SU-DHL-6 (cell line): ENCODE results near the gene FRMD4B.

Experiments used
- H2AFZ ChIP-seq: fragments of 200-600 bp; sonication (generic); 2 replicates; pipeline ENCODE4 v1.6.1; 2014; ENCODE audit warnings: low read depth, mild to moderate bottlenecking, moderate library complexity, mixed read lengths, antibody characterized with exemption, low read length; ENCODE audit not compliant: severe bottlenecking
- H3F3A ChIP-seq: fragments of 200-600 bp; shearing (Covaris generic); 2 replicates; pipeline ENCODE4 v1.6.0; 2016; ENCODE audit warnings: antibody characterized with exemption, mild to moderate bottlenecking; ENCODE audit not compliant: insufficient read depth
- H3K27ac ChIP-seq: fragments of 200-600 bp; sonication (generic); 2 replicates; pipeline ENCODE4 v1.5.1; 2016; ENCODE audit warnings: low read depth, mild to moderate bottlenecking, low read length, moderate library complexity, mixed read lengths
- H3K27me3 ChIP-seq: fragments of 200-600 bp; sonication (generic), shearing (Covaris generic); 2 replicates; pipeline ENCODE4 v1.6.0; 2014; ENCODE audit warnings: mild to moderate bottlenecking, low read length
- H3K36me3 ChIP-seq: fragments of 200-600 bp; sonication (generic); 2 replicates; pipeline ENCODE4 v1.6.1; 2014; ENCODE audit warnings: mild to moderate bottlenecking, low read length, mixed read lengths
- H3K4me2 ChIP-seq: fragments of 300-600, 200-600 bp; shearing (Covaris generic), sonication (generic); 2 replicates; pipeline ENCODE4 v1.6.0; 2014; ENCODE audit warnings: low read length, low read depth, mild to moderate bottlenecking; ENCODE audit not compliant: poor library complexity, severe bottlenecking
- H3K4me3 ChIP-seq: fragments of 200-600 bp; sonication (generic); 2 replicates; pipeline ENCODE4 v1.5.1; 2014; ENCODE audit warnings: antibody characterized with exemption, low read length, mild to moderate bottlenecking, mixed read lengths; ENCODE audit not compliant: insufficient read depth, poor library complexity, severe bottlenecking
- H3K79me2 ChIP-seq: fragments of 200-600 bp; sonication (generic); 2 replicates; pipeline ENCODE4 v1.6.1; 2014; ENCODE audit warnings: mild to moderate bottlenecking, low read length, moderate library complexity; ENCODE audit not compliant: insufficient read depth
- H3K9ac ChIP-seq: fragments of 200-600 bp; sonication (generic); 2 replicates; pipeline ENCODE4 v1.7.0; 2014; ENCODE audit warnings: mild to moderate bottlenecking, low read length
- H3K9me2 ChIP-seq: fragments of 200-600 bp; sonication (generic); replicated peaks from 2 replicates; pipeline ENCODE4 v1.6.1; 2014; ENCODE audit warnings: low read length; ENCODE audit not compliant: insufficient read depth
- H3K9me3 ChIP-seq: fragments of 200-600 bp; sonication (generic); 2 replicates; pipeline ENCODE4 v1.6.1; 2014; ENCODE audit warnings: low read length, mixed read lengths; ENCODE audit not compliant: insufficient read depth
- H4K20me1 ChIP-seq: fragments of 200-600 bp; sonication (generic); 2 replicates; pipeline ENCODE4 v1.6.1; 2014; ENCODE audit warnings: low read depth, mild to moderate bottlenecking, antibody characterized with exemption, low read length, moderate library complexity, mixed read lengths
- EZH2phosphoT487 ChIP-seq: fragments of 200-600 bp; sonication (generic), shearing (Covaris generic); conservative IDR thresholded peaks from 2 replicates; pipeline ENCODE4 v1.6.1; 2018; ENCODE audit warnings: mild to moderate bottlenecking, antibody characterized with exemption, low read length, moderate library complexity, mixed read lengths
- TF ChIP-seq, protein P1 (sequence below): fragments of 200-600 bp; sonication (generic); IDR thresholded peaks from one replicate; pipeline ENCODE4 v1.5.1; 2017; ENCODE audit warnings: antibody characterized with exemption, mild to moderate bottlenecking, low read length, moderate library complexity; ENCODE audit not compliant: insufficient read depth, poor library complexity, severe bottlenecking

Gene FRMD4B

DNA sequence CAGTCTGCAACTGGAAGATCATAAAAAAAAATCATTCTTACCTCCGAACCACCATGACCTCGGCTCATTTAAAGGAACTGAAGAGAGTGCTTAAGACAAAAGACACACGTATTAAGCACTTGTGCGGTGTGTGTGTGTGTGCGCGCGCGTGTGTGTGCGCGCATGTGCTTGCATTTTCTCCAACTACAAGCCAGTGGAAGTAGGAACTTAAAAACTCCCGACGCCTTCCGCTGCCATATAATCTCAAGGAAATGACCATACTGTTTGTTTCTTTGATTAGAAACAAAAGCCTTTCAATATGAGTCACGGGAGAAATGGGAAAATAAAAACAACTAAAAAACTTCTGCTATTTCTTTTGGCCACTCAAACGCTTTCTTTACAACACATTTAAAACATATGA lies 32.4 kb downstream of the FRMD4B start:
- Histone ChIP-seq H2AFZ (no peak overlapping the region), H3K4me3 (no peak overlapping the region), H4K20me1 (no peaks in the 10 kb centered on the region), H3K9ac (no peak overlapping the region), H3F3A (no peaks in the 10 kb centered on the region), H3K36me3 (no peaks in the 10 kb centered on the region), H3K79me2 (no peaks in the 10 kb centered on the region), H3K27me3 (no peaks in the 10 kb centered on the region), H3K4me2 (no peak overlapping the region), H3K9me2 (no peaks in the 10 kb centered on the region), H3K9me3 (no peaks in the 10 kb centered on the region), H3K27ac (no peak overlapping the region)
- no peak for TF ChIP-seq EZH2phosphoT487
- TF ChIP-seq, protein P1, sequence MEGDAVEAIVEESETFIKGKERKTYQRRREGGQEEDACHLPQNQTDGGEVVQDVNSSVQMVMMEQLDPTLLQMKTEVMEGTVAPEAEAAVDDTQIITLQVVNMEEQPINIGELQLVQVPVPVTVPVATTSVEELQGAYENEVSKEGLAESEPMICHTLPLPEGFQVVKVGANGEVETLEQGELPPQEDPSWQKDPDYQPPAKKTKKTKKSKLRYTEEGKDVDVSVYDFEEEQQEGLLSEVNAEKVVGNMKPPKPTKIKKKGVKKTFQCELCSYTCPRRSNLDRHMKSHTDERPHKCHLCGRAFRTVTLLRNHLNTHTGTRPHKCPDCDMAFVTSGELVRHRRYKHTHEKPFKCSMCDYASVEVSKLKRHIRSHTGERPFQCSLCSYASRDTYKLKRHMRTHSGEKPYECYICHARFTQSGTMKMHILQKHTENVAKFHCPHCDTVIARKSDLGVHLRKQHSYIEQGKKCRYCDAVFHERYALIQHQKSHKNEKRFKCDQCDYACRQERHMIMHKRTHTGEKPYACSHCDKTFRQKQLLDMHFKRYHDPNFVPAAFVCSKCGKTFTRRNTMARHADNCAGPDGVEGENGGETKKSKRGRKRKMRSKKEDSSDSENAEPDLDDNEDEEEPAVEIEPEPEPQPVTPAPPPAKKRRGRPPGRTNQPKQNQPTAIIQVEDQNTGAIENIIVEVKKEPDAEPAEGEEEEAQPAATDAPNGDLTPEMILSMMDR, result no peak

DNA sequence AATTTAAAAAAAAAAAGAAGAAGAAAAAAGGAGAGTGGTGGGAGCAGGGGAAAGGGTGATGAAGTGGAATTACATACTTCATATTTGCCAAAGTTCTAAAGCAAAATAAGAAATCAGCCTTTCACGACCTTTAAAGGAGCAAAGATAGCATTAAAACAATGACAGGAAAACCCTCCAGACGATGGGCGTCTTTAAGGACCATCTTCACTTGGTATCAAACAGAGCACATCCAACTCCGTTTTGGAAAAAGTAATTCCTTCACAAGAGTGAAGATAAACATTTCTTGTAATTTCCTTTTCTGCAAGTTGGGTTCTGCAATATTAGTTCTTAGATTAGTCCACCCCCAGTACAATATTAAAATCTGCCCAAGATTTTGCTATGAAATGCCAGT lies 32.8 kb downstream of the FRMD4B start:
- Histone ChIP-seq H2AFZ (no peak overlapping the region), H3F3A (no peaks in the 10 kb centered on the region), H3K9ac (no peak overlapping the region), H4K20me1 (no peaks in the 10 kb centered on the region), H3K4me2 (no peak overlapping the region), H3K9me3 (no peaks in the 10 kb centered on the region), H3K79me2 (no peaks in the 10 kb centered on the region), H3K27ac (no peak overlapping the region), H3K4me3 (no peak overlapping the region), H3K36me3 (no peaks in the 10 kb centered on the region), H3K9me2 (no peaks in the 10 kb centered on the region), H3K27me3 (no peaks in the 10 kb centered on the region)
- TF ChIP-seq, protein P1, result no peak
- TF ChIP-seq EZH2phosphoT487, result no peak

DNA sequence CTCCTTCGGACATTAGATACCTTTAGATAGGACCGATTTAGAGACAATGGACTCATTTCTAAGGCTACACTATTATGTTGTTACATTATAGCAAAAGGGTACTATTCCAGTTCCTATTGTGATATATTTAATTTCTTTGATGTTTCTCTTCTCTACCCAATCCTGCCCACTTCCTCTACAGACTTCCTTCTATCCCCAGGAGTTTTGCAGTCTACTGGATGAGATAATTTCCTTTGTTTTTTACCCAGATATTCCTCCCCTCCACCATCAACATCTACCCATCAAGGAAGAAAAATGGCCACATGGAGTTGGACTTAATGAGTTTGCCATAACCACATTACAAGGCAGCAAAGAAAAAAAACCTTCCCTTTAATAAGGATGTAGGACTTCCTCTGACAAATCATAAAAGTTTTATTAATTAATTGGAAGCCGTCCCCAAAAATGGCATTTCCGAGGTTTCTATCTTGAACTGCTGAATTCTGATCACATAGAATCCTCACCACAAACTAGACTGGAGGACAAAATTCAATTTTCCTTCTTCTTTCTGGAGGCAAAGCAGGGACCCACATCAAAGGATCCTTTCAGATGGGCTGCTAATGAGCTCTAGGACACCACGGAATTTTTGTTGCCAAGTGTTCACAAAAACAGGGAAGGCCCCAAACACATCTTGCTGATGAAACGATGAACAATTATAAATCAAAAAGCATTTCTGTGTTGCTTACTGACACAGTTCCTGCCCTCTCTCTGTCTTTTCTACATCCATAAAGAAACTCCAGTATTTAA lies 33.4 kb downstream of the FRMD4B start:
- no peak overlapping the region for H3K4me3 ChIP-seq
- TF ChIP-seq, protein P1, result no peak
- no peak for TF ChIP-seq EZH2phosphoT487

More for the DNA sequence above, 33.4 kb downstream of the FRMD4B start:
- Histone ChIP-seq H3K27me3 (no peaks in the 10 kb centered on the region), H3K4me2 (no peak overlapping the region), H3K9ac (no peak overlapping the region), H4K20me1 (no peaks in the 10 kb centered on the region), H3K9me3 (no peaks in the 10 kb centered on the region), H2AFZ (no peak overlapping the region), H3K9me2 (no peaks in the 10 kb centered on the region), H3K36me3 (no peaks in the 10 kb centered on the region), H3K27ac (no peak overlapping the region), H3F3A (no peaks in the 10 kb centered on the region), H3K79me2 (no peaks in the 10 kb centered on the region)
